Keratinocyte (primary cell): ENCODE data around the gene USP16. TPM values are rescaled to one million over a fixed set of nuclear protein-coding genes. Genes with fewer than 3 reads are reported as not detected.

Source experiments
- DNase-seq: peaks from one replicate; pipeline ENCODE4 v3.0.0-alpha.2; 2011; ENCODE audit warnings: low read depth, missing footprints, low spot score
- FAIRE-seq: peaks from 2 replicates; lab custom pipeline; 2011; peaks lifted over from hg19 to GRCh38; lab: Jason Lieb, UNC
- H2AFZ ChIP-seq: 2 replicates; pipeline ENCODE4 v1.6.0; 2012; ENCODE audit warnings: low read length, control low read depth, inconsistent platforms; ENCODE audit not compliant: control insufficient read depth
- H3K27ac ChIP-seq: 2 replicates; pipeline ENCODE4 v1.5.1; 2011; ENCODE audit warnings: low read length; ENCODE audit not compliant: control insufficient read depth, insufficient read depth
- H3K27me3 ChIP-seq: 3 replicates; pipeline ENCODE4 v1.6.0; 2011; ENCODE audit warnings: low read length; ENCODE audit not compliant: control insufficient read depth, insufficient read depth; ENCODE audit errors: extremely low read depth
- H3K36me3 ChIP-seq, 2 experiments: 2 replicates in 1 of 2; 3 replicates in 1 of 2; pipeline ENCODE4 v1.5.1; 2011; ENCODE audit warnings: low read length in 2 of 2, mild to moderate bottlenecking in 1 of 2; ENCODE audit not compliant: control insufficient read depth in 2 of 2, insufficient read depth in 2 of 2; ENCODE audit errors: extremely low read depth in 1 of 2
- H3K4me1 ChIP-seq: 3 replicates; pipeline ENCODE4 v1.5.1; 2011; ENCODE audit warnings: low read length; ENCODE audit not compliant: control insufficient read depth, insufficient read depth; ENCODE audit errors: extremely low read depth
- H3K4me2 ChIP-seq: 3 replicates; pipeline ENCODE4 v1.6.0; 2011; ENCODE audit warnings: low read depth, low read length; ENCODE audit not compliant: control insufficient read depth, insufficient read depth; ENCODE audit errors: extremely low read depth
- H3K4me3 ChIP-seq, 3 experiments: fragments of 200-600 bp in 1 of 3; sonication (generic) in 1 of 3; 2 replicates in 2 of 3; 3 replicates in 1 of 3; pipeline ENCODE4 v1.5.1; 2011 to 2016; ENCODE audit warnings: low read length in 3 of 3, mild to moderate bottlenecking in 3 of 3, control low read depth in 2 of 3, inconsistent platforms in 1 of 3, low read depth in 1 of 3, mixed read lengths in 1 of 3, mixed run types in 1 of 3, moderate library complexity in 1 of 3; ENCODE audit not compliant: control insufficient read depth in 2 of 3, insufficient read depth in 2 of 3; ENCODE audit errors: extremely low read depth in 1 of 3
- H3K79me2 ChIP-seq: 2 replicates; pipeline ENCODE4 v1.6.0; 2012; ENCODE audit warnings: low read length; ENCODE audit not compliant: control insufficient read depth, insufficient read depth
- H3K9ac ChIP-seq: 3 replicates; pipeline ENCODE4 v1.6.0; 2011; ENCODE audit warnings: low read length; ENCODE audit not compliant: control insufficient read depth, insufficient read depth; ENCODE audit errors: extremely low read depth
- H3K9me1 ChIP-seq: 3 replicates; pipeline ENCODE4 v1.6.0; 2011; ENCODE audit warnings: low read length; ENCODE audit not compliant: control insufficient read depth, insufficient read depth; ENCODE audit errors: extremely low read depth
- H3K9me3 ChIP-seq: 2 replicates; pipeline ENCODE4 v1.5.1; 2012; ENCODE audit warnings: low read depth, low read length; ENCODE audit not compliant: control insufficient read depth
- H4K20me1 ChIP-seq: 3 replicates; pipeline ENCODE4 v1.6.0; 2011; ENCODE audit warnings: low read length; ENCODE audit not compliant: control insufficient read depth, insufficient read depth; ENCODE audit errors: extremely low read depth
- EZH2 ChIP-seq: IDR thresholded peaks from one replicate; pipeline ENCODE4 v1.6.1; 2012; ENCODE audit warnings: inconsistent platforms, mild to moderate bottlenecking, low read length, moderate library complexity
- dilution Hi-C: fragments of 300-500 bp; cut with MboI; formaldehyde crosslinking; loops from one replicate; pipeline ENCODE4 v1.7.0; 2020; ENCODE audit warnings: low sequenced_read_pairs; ENCODE audit not compliant: extremely low pct_ligation_motif_present
- polyA plus RNA-seq, 5 experiments: library from polyadenylated mRNA; depleted of rRNA in 3 of 5; stranded (reverse) in 3 of 5; stranded (forward) in 1 of 5; unstranded in 1 of 5; fragments of >200 nt; gene quantifications; 1 replicate in 1 of 5; 2 replicates in 3 of 5; 3 replicates in 1 of 5; pipeline versions ENCODE4 v1.2.1 to v1.2.3, GENCODE V29; 2011 to 2012; ENCODE audit warnings: missing spikeins in 2 of 5, low read depth in 1 of 5, low replicate concordance in 1 of 5
- TF ChIP-seq, protein P1 (sequence below), 3 experiments: IDR thresholded peaks in 1 of 3; conservative IDR thresholded peaks in 1 of 3; optimal IDR thresholded peaks in 1 of 3; 2 replicates in 2 of 3; 3 replicates in 1 of 3; pipeline versions ENCODE3 to v1.5.1; 2011; ENCODE audit warnings: low read length in 3 of 3, mild to moderate bottlenecking in 3 of 3, moderate library complexity in 2 of 3, control low read depth in 1 of 3, inconsistent platforms in 1 of 3; ENCODE audit not compliant: insufficient read depth in 2 of 3; ENCODE audit errors: extremely low read depth in 1 of 3

USP16 gene
- polyA plus RNA-seq, 1 donor (not counting 4 experiments of a cell fraction or from before 2014, with no cell fraction given): 26.7 TPM

DNA sequence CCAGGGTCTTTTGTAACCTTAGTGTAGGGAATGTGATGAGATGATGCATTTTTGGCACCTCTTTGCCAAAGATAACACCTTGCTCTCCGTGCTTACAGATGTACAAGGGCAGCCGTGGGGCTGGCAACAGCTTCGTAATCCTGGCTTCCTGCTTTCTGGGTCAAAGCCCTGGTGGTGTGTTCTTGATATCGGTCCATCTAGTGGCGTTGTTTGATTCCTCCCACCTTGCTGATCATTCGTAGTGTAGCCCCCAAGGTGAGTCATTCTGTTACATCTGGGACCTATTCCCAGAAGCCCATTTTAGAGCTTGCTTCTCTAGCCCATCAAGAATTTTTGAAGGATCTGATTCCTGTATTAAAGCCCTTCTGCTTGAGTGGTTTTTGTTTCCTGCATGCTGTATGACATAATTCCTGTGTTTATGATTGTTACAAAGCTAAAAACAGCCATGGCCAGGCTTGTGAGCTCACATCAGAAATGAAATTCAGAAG, 56.0 kb downstream of the USP16 start:
- no peak overlapping the region for H3K27ac ChIP-seq

GRCh38 chr21:29082046-29082815, 57.8 kb downstream of the USP16 start:
- TF ChIP-seq, protein P1, sequence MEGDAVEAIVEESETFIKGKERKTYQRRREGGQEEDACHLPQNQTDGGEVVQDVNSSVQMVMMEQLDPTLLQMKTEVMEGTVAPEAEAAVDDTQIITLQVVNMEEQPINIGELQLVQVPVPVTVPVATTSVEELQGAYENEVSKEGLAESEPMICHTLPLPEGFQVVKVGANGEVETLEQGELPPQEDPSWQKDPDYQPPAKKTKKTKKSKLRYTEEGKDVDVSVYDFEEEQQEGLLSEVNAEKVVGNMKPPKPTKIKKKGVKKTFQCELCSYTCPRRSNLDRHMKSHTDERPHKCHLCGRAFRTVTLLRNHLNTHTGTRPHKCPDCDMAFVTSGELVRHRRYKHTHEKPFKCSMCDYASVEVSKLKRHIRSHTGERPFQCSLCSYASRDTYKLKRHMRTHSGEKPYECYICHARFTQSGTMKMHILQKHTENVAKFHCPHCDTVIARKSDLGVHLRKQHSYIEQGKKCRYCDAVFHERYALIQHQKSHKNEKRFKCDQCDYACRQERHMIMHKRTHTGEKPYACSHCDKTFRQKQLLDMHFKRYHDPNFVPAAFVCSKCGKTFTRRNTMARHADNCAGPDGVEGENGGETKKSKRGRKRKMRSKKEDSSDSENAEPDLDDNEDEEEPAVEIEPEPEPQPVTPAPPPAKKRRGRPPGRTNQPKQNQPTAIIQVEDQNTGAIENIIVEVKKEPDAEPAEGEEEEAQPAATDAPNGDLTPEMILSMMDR (optimal IDR thresholded peaks at IDR 0.05 in 1 of 3, IDR thresholded peaks at IDR 0.05 in 1 of 3, conservative IDR thresholded peaks at IDR 0.05 in 1 of 3; ENCODE audit: extremely low read depth in 1 of 3, insufficient read depth in 2 of 3, low read length in 3 of 3): no peak
- no peak for TF ChIP-seq EZH2
- no peak overlapping the region for H3K27ac ChIP-seq
- FAIRE-seq: no peak

More for the DNA sequence above, 56.0 kb downstream of the USP16 start:
- DNase-seq (no peak), FAIRE-seq (no peak)
- Histone ChIP-seq H3K9me1 (no peaks in the 10 kb centered on the region), H2AFZ (no peak overlapping the region), H3K4me2 (no peak overlapping the region), H3K9me3 (no peaks in the 10 kb centered on the region), H3K36me3 (no peaks in the 10 kb centered on the region), H3K79me2 (no peaks in the 10 kb centered on the region), H3K4me3 (no peak overlapping the region), H4K20me1 (no peaks in the 10 kb centered on the region), H3K9ac (no peak overlapping the region), H3K4me1 (peaks cover 5% of the 10 kb centered on the region), H3K27me3 (no peaks in the 10 kb centered on the region)
- dilution Hi-C loops: no loop called here
- TF ChIP-seq EZH2: no peak
- TF ChIP-seq, protein P1 (optimal IDR thresholded peaks at IDR 0.05 in 1 of 3, IDR thresholded peaks at IDR 0.05 in 1 of 3, conservative IDR thresholded peaks at IDR 0.05 in 1 of 3; ENCODE audit: extremely low read depth in 1 of 3, insufficient read depth in 2 of 3, low read length in 3 of 3): no peak

More at GRCh38 chr21:29082046-29082815, 57.8 kb downstream of the USP16 start:
- no peaks in the 10 kb centered on the region for H3K4me1 ChIP-seq
- no peak overlapping the region for H3K4me2 ChIP-seq
- no peaks in the 10 kb centered on the region for H3K79me2 ChIP-seq
- no peaks in the 10 kb centered on the region for H3K9me3 ChIP-seq
- H3K9ac ChIP-seq: no peak overlapping the region
- H3K36me3 ChIP-seq: no peaks in the 10 kb centered on the region
- no peaks in the 10 kb centered on the region for H3K9me1 ChIP-seq
- H2AFZ ChIP-seq: no peak overlapping the region
- no peaks in the 10 kb centered on the region for H3K27me3 ChIP-seq
- H4K20me1 ChIP-seq: no peaks in the 10 kb centered on the region
- H3K4me3 ChIP-seq: no peak overlapping the region
- no peak for DNase-seq
- dilution Hi-C loops: no loop called here
